GM08714 (cell line): ENCODE measurements around the gene HBZ.

Experiments
- H3K4me3 ChIP-seq: fragments of 200-500 bp; sonication (Bioruptor generic); 2 replicates; pipeline ENCODE4 v1.5.1; 2014; ENCODE audit warnings: mild to moderate bottlenecking, low read length, inconsistent platforms
- ZNF274 ChIP-seq: IDR thresholded peaks from 2 replicates; pipeline ENCODE4 v1.6.1; 2012; ENCODE audit warnings: mild to moderate bottlenecking, low read depth, low read length

The HBZ gene

DNA sequence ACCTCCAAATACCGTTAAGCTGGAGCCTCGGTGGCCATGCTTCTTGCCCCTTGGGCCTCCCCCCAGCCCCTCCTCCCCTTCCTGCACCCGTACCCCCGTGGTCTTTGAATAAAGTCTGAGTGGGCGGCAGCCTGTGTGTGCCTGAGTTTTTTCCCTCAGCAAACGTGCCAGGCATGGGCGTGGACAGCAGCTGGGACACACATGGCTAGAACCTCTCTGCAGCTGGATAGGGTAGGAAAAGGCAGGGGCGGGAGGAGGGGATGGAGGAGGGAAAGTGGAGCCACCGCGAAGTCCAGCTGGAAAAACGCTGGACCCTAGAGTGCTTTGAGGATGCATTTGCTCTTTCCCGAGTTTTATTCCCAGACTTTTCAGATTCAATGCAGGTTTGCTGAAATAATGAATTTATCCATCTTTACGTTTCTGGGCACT lies 25.0 kb downstream of the HBZ start:
- H3K4me3 ChIP-seq = no peak overlapping the region
- TF ChIP-seq ZNF274 = no peak

DNA sequence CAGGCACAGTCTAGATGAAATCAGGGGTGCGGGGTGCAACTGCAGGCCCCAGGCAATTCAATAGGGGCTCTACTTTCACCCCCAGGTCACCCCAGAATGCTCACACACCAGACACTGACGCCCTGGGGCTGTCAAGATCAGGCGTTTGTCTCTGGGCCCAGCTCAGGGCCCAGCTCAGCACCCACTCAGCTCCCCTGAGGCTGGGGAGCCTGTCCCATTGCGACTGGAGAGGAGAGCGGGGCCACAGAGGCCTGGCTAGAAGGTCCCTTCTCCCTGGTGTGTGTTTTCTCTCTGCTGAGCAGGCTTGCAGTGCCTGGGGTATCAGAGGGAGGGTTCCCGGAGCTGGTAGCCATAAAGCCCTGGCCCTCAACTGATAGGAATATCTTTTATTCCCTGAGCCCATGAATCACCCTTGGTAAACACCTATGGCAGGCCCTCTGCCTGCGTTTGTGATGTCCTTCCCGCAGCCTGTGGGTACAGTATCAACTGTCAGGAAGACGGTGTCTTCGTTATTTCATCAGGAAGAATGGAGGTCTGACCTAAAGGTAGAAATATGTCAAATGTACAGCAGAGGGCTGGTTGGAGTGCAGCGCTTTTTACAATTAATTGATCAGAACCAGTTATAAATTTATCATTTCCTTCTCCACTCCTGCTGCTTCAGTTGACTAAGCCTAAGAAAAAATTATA lies 25.7 kb downstream of the HBZ start:
- H3K4me3 ChIP-seq = no peak overlapping the region
- TF ChIP-seq ZNF274 = no peak

DNA sequence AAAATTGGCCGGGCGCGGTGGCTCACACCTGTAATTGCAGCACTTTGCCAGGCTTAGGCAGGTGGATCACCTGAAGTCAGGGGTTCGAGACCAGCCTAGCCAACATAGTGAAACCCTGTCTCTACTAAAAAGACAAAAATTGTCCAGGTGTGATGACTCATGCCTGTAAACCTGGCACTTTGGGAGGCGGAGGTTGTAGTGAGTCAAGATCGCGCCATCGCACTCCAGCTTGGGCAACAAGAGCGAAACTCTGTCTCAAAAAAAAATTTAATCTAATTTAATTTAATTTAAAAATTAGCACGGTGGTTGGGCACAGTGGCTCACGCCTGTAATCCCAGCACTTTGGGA lies 26.2 kb downstream of the HBZ start:
- TF ChIP-seq ZNF274 = no peak
- no peak overlapping the region for H3K4me3 ChIP-seq

DNA sequence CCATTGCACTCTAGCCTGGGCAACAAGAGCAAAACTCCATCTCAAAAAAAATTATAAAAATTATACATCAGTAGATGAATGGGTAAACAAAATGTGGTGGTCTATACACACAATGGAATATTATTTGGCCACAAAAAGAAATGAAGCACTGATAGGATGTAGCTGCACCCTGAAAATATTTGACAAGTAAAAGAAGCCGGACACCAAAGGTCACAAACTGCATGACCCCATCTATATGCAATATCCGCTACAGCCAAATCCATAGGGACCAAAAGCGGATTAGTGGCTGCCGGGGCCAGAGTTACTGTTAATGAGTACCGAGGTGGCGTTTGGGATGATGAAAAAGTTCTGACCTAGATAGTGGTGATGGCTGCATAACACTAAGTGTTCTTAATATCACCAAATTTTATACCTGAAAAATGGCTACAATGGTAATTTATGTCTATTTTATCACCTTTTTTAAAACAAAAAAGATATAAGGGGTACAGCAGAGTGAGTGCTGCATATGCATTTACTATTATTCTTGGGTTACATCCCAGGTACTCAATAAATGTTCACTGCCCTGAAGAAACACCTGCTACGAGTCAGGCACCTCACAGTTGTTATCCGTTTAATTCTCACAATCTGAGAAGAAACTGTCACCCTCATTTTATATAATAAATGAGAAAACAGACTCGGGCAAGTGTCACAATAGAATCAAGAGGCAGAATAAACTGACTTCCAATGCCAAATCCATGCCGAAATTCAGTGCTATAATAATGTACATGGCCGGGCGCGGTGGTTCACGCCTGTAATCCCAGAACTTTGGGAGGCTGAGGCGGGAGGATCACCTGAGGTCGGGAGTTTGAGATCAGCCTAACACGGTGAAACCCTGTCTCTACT lies 27.0 kb downstream of the HBZ start:
- no peak for TF ChIP-seq ZNF274
- H3K4me3 ChIP-seq = no peak overlapping the region

DNA sequence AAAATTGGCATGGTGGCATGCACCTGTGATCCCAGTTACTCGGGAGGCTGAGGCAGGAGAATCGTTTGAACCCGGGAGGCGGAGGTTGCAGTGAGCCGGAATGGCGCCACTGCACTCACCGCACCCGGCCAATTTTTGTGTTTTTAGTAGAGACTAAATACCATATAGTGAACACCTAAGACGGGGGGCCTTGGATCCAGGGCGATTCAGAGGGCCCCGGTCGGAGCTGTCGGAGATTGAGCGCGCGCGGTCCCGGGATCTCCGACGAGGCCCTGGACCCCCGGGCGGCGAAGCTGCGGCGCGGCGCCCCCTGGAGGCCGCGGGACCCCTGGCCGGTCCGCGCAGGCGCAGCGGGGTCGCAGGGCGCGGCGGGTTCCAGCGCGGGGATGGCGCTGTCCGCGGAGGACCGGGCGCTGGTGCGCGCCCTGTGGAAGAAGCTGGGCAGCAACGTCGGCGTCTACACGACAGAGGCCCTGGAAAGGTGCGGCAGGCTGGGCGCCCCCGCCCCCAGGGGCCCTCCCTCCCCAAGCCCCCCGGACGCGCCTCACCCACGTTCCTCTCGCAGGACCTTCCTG lies 27.7 kb downstream of the HBZ start, which contains the start of gene HBQ1:
HBQ1 (plus strand) TSS at position 359 of the 575 bp plus-strand sequence; CDS start at position 387, 28 bp downstream.
- no peak for TF ChIP-seq ZNF274
- no peak within 1 kb of the TSS; the same call in 1 of the 2 replicates for H3K4me3 ChIP-seq

DNA sequence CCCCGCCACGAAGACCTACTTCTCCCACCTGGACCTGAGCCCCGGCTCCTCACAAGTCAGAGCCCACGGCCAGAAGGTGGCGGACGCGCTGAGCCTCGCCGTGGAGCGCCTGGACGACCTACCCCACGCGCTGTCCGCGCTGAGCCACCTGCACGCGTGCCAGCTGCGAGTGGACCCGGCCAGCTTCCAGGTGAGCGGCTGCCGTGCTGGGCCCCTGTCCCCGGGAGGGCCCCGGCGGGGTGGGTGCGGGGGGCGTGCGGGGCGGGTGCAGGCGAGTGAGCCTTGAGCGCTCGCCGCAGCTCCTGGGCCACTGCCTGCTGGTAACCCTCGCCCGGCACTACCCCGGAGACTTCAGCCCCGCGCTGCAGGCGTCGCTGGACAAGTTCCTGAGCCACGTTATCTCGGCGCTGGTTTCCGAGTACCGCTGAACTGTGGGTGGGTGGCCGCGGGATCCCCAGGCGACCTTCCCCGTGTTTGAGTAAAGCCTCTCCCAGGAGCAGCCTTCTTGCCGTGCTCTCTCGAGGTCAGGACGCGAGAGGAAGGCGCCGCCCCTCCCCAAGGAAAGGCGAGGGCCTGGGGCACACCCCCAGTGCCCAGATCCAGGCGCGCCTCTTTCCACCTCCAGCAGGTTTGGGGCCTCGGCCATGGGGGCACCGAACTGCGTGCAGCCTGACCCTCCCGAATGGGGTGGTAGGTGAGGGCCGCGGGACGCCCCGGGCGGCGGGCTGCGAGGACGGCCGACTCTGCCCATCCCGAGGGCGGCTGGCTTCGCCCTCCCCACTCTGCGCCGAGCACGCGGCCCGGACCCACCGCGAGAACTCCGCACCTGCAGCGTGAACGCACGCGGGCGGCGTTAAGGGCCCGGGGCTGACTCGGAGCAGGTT lies 28.5 kb downstream of the HBZ start:
- H3K4me3 ChIP-seq = no peak overlapping the region; the same call in 1 of the 2 replicates
- TF ChIP-seq ZNF274 = no peak

DNA sequence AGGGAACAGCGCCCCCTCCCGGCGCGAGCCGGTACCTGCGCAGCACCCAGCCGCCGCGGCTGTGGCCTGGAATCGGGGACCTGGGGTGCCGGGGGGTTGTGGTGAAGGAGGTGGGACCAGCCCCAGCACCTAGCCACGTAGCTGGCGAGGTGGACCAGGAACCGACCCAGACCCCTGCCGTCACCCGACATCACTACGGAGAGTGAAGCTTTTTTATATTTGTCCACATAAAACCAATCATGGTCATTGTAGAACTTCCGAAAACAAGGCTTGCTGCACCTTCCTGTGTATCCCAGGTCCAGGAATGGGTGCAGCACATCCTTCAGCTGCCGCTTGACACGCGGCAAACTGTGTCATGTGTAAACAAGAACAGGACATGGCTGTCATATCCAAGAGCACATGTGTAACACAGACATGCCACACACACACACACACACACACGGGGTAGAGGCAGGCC lies 29.1 kb downstream of the HBZ start:
- H3K4me3 ChIP-seq = no peak overlapping the region

DNA sequence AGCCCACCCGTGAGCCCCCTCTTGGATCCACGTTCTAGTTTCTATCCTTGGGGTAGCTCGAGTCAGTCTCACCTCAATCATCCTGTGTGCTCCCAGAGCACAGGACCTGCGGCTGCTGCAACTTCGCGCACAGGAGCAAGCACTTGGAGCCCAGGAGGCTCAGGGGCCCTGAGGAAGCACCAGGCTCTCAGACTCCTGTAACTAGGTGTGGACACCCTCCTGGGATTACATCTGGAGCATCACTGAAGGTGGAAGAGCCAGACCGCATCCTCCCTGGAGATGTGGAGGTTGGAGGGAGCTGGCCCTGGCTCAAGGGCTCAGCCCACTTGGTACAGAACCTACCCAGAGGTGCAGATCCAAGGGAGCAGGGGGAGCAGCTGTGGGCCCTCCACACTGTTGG lies 30.6 kb downstream of the HBZ start:
- no peak for TF ChIP-seq ZNF274
- H3K4me3 ChIP-seq = no peak overlapping the region

More for the DNA sequence above, 29.1 kb downstream of the HBZ start:
- no peak for TF ChIP-seq ZNF274

DNA sequence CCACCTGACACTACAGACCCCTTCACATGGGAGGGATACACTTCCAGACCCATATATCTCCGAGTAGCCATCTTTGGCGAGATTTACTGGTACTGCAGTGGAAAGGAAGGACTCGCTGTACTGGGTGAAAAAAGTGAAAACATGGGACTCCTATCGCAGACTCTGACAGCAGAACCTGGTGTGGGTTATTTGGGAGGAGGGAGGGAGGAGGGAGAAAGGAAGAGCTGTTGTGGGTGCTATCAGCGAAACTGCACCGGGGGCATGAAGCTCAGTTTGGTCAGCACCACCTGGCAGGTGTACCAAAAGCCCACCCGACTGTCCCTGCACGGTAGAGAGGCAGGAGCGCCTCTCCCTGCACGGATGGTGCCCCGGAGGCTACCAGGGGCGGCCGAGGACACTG lies 32.8 kb downstream of the HBZ start:
- H3K4me3 ChIP-seq = no peak overlapping the region

DNA sequence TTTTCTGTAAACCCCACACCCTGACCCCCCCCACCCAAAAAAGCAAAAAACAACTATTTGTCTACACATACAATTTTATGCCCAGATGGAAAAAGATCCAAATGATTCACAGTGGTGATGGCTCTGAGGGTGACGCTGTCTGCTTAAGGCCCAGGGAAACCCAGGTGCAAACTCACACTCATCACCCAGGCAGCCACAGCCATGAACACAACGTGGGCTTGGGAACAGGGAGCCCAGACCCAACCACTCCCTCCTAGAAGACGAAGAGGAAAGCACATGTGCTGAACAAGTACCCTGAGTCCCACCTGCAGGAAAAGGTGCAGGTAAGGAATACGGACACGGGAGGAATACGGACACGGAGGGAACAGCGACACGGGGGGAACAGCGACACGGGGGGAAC lies 33.2 kb downstream of the HBZ start:
- H3K4me3 ChIP-seq = no peak overlapping the region
- no peak for TF ChIP-seq ZNF274

More for the DNA sequence above, 32.8 kb downstream of the HBZ start:
- no peak for TF ChIP-seq ZNF274

DNA sequence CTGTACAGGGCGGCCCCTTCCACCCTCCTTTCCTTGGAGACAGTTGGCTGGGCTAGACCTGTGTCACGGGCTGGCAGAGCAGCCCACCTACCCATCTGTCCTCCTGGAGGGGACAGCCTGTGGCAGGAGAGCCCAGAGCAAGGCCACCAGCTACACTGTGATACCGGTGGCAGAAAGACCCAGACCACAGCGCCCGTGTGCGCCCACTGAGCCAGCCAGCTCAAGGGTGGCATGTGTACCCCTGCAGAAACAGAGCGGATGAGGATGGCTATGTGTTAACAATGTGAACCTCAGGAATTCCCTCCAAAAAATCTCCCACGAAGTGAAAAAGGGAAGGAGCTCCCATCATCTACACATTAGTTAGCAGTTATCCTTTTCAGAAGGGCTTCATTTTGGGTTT lies 34.9 kb downstream of the HBZ start:
- H3K4me3 ChIP-seq = no peak overlapping the region
- TF ChIP-seq ZNF274 = no peak

DNA sequence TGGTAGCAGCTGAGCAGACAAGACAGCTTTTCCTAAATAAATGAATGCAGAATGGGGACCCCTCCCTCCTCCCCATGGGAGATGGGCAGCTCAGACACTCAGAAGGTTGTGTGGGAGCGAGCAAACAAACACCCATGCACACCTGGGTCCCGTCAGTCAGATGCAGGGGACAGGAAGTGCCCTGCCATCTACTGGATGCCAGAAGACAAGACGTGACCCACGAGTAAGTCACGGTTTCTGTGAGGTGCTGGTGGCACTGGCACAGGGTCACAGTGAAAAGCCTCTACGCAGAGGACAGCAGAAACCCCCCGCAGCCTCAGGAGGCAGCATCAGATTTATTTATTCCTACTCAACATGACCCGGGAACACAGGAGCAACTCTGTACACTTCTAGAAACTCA lies 36.2 kb downstream of the HBZ start:
- no peak overlapping the region for H3K4me3 ChIP-seq
- TF ChIP-seq ZNF274 = no peak

DNA sequence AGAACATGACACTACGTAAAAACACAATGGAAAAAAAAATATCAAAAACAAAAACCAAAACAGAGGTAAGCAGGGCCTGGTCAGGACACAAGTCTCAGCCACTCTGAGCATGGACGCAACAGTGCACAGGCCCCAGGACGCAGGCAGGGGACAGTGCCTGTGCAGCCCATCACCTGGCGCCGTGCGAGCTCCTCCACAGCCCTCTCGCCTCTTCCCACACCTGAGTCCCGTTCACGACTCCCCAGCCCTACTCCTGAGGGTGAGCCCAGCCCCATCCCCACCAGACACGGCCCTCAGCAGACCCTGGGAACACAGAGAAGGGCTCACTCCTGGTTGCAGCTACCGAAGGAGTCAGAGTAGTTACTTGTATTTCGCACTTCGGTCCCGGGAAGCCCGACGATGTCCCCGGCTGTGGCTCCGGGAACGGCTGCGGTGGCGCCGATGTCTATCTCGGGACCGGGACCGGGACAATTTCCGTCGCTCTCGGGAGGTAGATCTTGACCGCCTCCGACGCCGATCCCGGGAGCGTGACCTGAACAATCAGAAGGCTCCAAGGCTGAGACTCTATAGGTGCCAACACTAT lies 37.3 kb downstream of the HBZ start:
- no peak overlapping the region for H3K4me3 ChIP-seq
- no peak for TF ChIP-seq ZNF274
